HEK293T (cell line): ENCODE results near the gene ZNG1B.
"Not testable (repeated sequence)": the region's sequence is repeated elsewhere in the genome, so short reads cannot be mapped to it uniquely, and the experiment has no call there.

ENCODE experiments used
- CTCF ChIA-PET: fragments of 350-600 bp; formaldehyde crosslinking; extraction: SDS; loops from one replicate; lab custom pipeline; 2021; ENCODE audit warnings: antibody characterized with exemption, inconsistent platforms; lab: Yijun Ruan, JAX
- POLR2A ChIA-PET: fragments of 350-600 bp; formaldehyde crosslinking; extraction: SDS; loops from one replicate; lab custom pipeline; 2020; ENCODE audit warnings: antibody characterized with exemption, inconsistent platforms; lab: Yijun Ruan, JAX
- DNase-seq: peaks from one replicate; pipeline ENCODE4 v3.0.0; 2012; ENCODE audit warnings: mixed read lengths; ENCODE audit errors: extremely low spot score
- ARNT ChIP-seq: fragments of 450-650 bp; IDR thresholded peaks from 2 replicates; pipeline ENCODE4 v1.6.1; 2017; ENCODE audit warnings: mild to moderate bottlenecking
- BHLHE40 ChIP-seq: fragments of 450-650 bp; IDR thresholded peaks from 2 replicates; pipeline ENCODE4 v1.6.1; 2016; ENCODE audit warnings: mild to moderate bottlenecking, moderate library complexity, borderline replicate concordance
- CTBP1 ChIP-seq: fragments of 450-650 bp; IDR thresholded peaks from 2 replicates; pipeline ENCODE4 v1.6.1; 2016; ENCODE audit warnings: borderline replicate concordance
- ELF4 ChIP-seq: fragments of 450-650 bp; IDR thresholded peaks from 2 replicates; pipeline ENCODE4 v1.6.1; 2017; ENCODE audit warnings: antibody characterized with exemption
- FOXA1 ChIP-seq: fragments of 450-650 bp; IDR thresholded peaks from 2 replicates; pipeline ENCODE4 v1.6.1; 2016; ENCODE audit warnings: mild to moderate bottlenecking
- FOXK2 ChIP-seq: fragments of 450-650 bp; IDR thresholded peaks from 2 replicates; pipeline ENCODE4 v1.6.1; 2016; ENCODE audit warnings: mild to moderate bottlenecking
- FOXM1 ChIP-seq: fragments of 450-650 bp; IDR thresholded peaks from 2 replicates; pipeline ENCODE4 v1.6.1; 2017; ENCODE audit warnings: mild to moderate bottlenecking, borderline replicate concordance
- HDGF ChIP-seq: fragments of 450-650 bp; IDR thresholded peaks from 2 replicates; pipeline ENCODE4 v1.6.1; 2017; ENCODE audit warnings: antibody characterized with exemption, borderline replicate concordance
- L3MBTL2 ChIP-seq: fragments of 450-650 bp; conservative IDR thresholded peaks from 2 replicates; pipeline ENCODE4 v1.6.1; 2016; ENCODE audit warnings: mild to moderate bottlenecking
- LEF1 ChIP-seq: fragments of 450-650 bp; IDR thresholded peaks from 2 replicates; pipeline ENCODE4 v1.6.1; 2017; ENCODE audit warnings: mild to moderate bottlenecking, borderline replicate concordance
- NFRKB ChIP-seq: fragments of 450-650 bp; IDR thresholded peaks from 2 replicates; pipeline ENCODE4 v1.6.1; 2016; ENCODE audit warnings: mild to moderate bottlenecking, moderate library complexity
- PKNOX1 ChIP-seq: fragments of 450-650 bp; IDR thresholded peaks from 2 replicates; pipeline ENCODE4 v1.6.1; 2016
- SP1 ChIP-seq: fragments of 450-650 bp; IDR thresholded peaks from 2 replicates; pipeline ENCODE4 v1.6.1; 2017
- SUZ12 ChIP-seq: fragments of 450-650 bp; IDR thresholded peaks from 2 replicates; pipeline ENCODE4 v1.6.1; 2016; ENCODE audit warnings: mild to moderate bottlenecking
- TARDBP ChIP-seq: fragments of 450-650 bp; IDR thresholded peaks from 2 replicates; pipeline ENCODE4 v1.6.1; 2016
- ZNF384 ChIP-seq: fragments of 450-650 bp; IDR thresholded peaks from 2 replicates; pipeline ENCODE4 v1.6.1; 2016

The ZNG1B gene

GRCh38 chr2:113437508-113438465 is at the start of gene ZNG1B:
Gene ZNG1B (plus strand): TSS chr2:113437691. CDS start chr2:113437869, 178 bp downstream.
- CTCF ChIA-PET = not testable (repeated sequence)

GRCh38 chr2:113390124-113390849 is 47.2 kb upstream of the ZNG1B start:
- no peak for TF ChIP-seq ARNT
- no peak for TF ChIP-seq FOXK2
- TF ChIP-seq L3MBTL2 = no peak
- no peak for TF ChIP-seq CTBP1
- no peak for TF ChIP-seq FOXA1
- TF ChIP-seq SP1 = no peak
- TF ChIP-seq PKNOX1 = no peak
- TF ChIP-seq LEF1 = no peak
- no peak for TF ChIP-seq HDGF
- no peak for TF ChIP-seq SUZ12
- TF ChIP-seq BHLHE40 = no peak
- no peak for TF ChIP-seq TARDBP
- no peak for TF ChIP-seq ELF4
- TF ChIP-seq ZNF384 = no peak
- no peak for TF ChIP-seq FOXM1
- TF ChIP-seq NFRKB = no peak
- ChIA-PET POLR2A (no interaction called here), CTCF (interaction anchor here (0.7 to 2.8 kb wide), 15 partner anchors 11 to 310 kb away, joined by 3 to 35 read pairs (median 4); no protein-coding TSS in a partner anchor)
- peak; percentile 60 for DNase-seq

More at GRCh38 chr2:113437508-113438465, at the start of gene ZNG1B:
- DNase-seq, POLR2A ChIA-PET: not testable (repeated sequence)

- TF ChIP-seq FOXM1 = no peak
- no peak for TF ChIP-seq ZNF384
- no peak for TF ChIP-seq SP1
- no peak for TF ChIP-seq SUZ12
- TF ChIP-seq NFRKB = no peak
- no peak for TF ChIP-seq BHLHE40
- TF ChIP-seq HDGF = no peak
- TF ChIP-seq ARNT = no peak
- TF ChIP-seq L3MBTL2 = no peak
- TF ChIP-seq CTBP1 = no peak
- no peak for TF ChIP-seq TARDBP
- no peak for TF ChIP-seq FOXK2
- POLR2A ChIA-PET = no interaction called here
- CTCF ChIA-PET = interaction anchor here (1.3 to 2.8 kb wide), 6 partner anchors 20 to 253 kb away, joined by 3 to 35 read pairs (median 7); no protein-coding TSS in a partner anchor
- no peak for DNase-seq
These were observed 46.4 kb upstream of the ZNG1B start for GRCh38 chr2:113391073-113391472.

GRCh38 chr2:113406114-113406513 is 31.4 kb upstream of the ZNG1B start:
- POLR2A ChIA-PET = no interaction called here
- TF ChIP-seq L3MBTL2 (no peak), ZNF384 (no peak), CTBP1 (no peak), FOXA1 (no peak), TARDBP (no peak), SUZ12 (no peak), FOXK2 (no peak), LEF1 (no peak), PKNOX1 (no peak), NFRKB (no peak), ELF4 (no peak), FOXM1 (no peak), HDGF (no peak), BHLHE40 (no peak), SP1 (no peak)
- no peak for DNase-seq

GRCh38 chr2:113407446-113408099 is 29.9 kb upstream of the ZNG1B start:
- POLR2A ChIA-PET = no interaction called here
- peak; percentile 25 for DNase-seq
- CTCF ChIA-PET = interaction anchor here (0.9 kb wide), 1 partner anchor 8 kb away, joined by 3 read pairs; no protein-coding TSS in a partner anchor
- TF ChIP-seq SP1 (no peak), TARDBP (no peak), NFRKB (no peak), FOXM1 (no peak), FOXA1 (no peak), ARNT (no peak), CTBP1 (no peak), SUZ12 (no peak), FOXK2 (no peak), BHLHE40 (no peak), LEF1 (no peak)

More at GRCh38 chr2:113406114-113406513, 31.4 kb upstream of the ZNG1B start:
- CTCF ChIA-PET = no interaction called here

GRCh38 chr2:113411725-113412352 is 25.7 kb upstream of the ZNG1B start:
- CTCF ChIA-PET, POLR2A ChIA-PET: not testable (repeated sequence)

GRCh38 chr2:113412774-113413173 is 24.7 kb upstream of the ZNG1B start:
- CTCF ChIA-PET, POLR2A ChIA-PET, DNase-seq: not testable (repeated sequence)

More at GRCh38 chr2:113411725-113412352, 25.7 kb upstream of the ZNG1B start:
- not testable (repeated sequence) for DNase-seq

GRCh38 chr2:113431773-113432172 is 5.7 kb upstream of the ZNG1B start:
- POLR2A ChIA-PET = not testable (repeated sequence)

GRCh38 chr2:113433468-113433867 is 4.0 kb upstream of the ZNG1B start:
- POLR2A ChIA-PET, CTCF ChIA-PET, DNase-seq: not testable (repeated sequence)

More at GRCh38 chr2:113431773-113432172, 5.7 kb upstream of the ZNG1B start:
- CTCF ChIA-PET, DNase-seq: not testable (repeated sequence)

GRCh38 chr2:113465770-113466169 is 28.3 kb downstream of the ZNG1B start:
- DNase-seq, CTCF ChIA-PET, POLR2A ChIA-PET: not testable (repeated sequence)
